HG03520 (cell line): ENCODE results near the gene CTSC.

ENCODE experiments used
- ATAC-seq: cut with Tn5 transposase; IDR thresholded peaks from one replicate; pipeline ENCODE4 v1.9.1; 2021; ENCODE audit warnings: mild to moderate bottlenecking, moderate library complexity; ENCODE audit not compliant: unreplicated experiment

The CTSC gene

GRCh38 chr11:88320149-88320559, 17.4 kb downstream of the CTSC start:
- ATAC-seq = no peak

GRCh38 chr11:88318017-88318416, 19.5 kb downstream of the CTSC start:
- no peak for ATAC-seq

- no peak for ATAC-seq
Observed at GRCh38 chr11:88317536-88317935, 20.0 kb downstream of the CTSC start.

- ATAC-seq = no peak
Observed at GRCh38 chr11:88315981-88316441, 21.5 kb downstream of the CTSC start.

GRCh38 chr11:88315015-88315414, 22.5 kb downstream of the CTSC start:
- ATAC-seq = no peak

- ATAC-seq = no peak
Observed at GRCh38 chr11:88313441-88313840, 24.1 kb downstream of the CTSC start.

- ATAC-seq = no peak
Observed at GRCh38 chr11:88312628-88313027, 24.9 kb downstream of the CTSC start.

- no peak for ATAC-seq
Observed at GRCh38 chr11:88310246-88310645, 27.3 kb downstream of the CTSC start.

- ATAC-seq = no peak
Observed at GRCh38 chr11:88308576-88308975, 29.0 kb downstream of the CTSC start.

- ATAC-seq = peak; percentile 60
Observed at GRCh38 chr11:88307749-88308425, 29.6 kb downstream of the CTSC start.

- no peak for ATAC-seq
Observed at GRCh38 chr11:88306785-88307184, 30.8 kb downstream of the CTSC start.

GRCh38 chr11:88305430-88305829, 32.1 kb downstream of the CTSC start:
- ATAC-seq = no peak

- no peak for ATAC-seq
Observed at GRCh38 chr11:88304352-88304751, 33.2 kb downstream of the CTSC start.

GRCh38 chr11:88303037-88303436, 34.5 kb downstream of the CTSC start:
- ATAC-seq = no peak

GRCh38 chr11:88301488-88302140, 35.9 kb downstream of the CTSC start:
- ATAC-seq = peak; percentile 60

GRCh38 chr11:88300888-88301487, 36.5 kb downstream of the CTSC start:
- ATAC-seq = peak; percentile 76

GRCh38 chr11:88297863-88298262, 39.7 kb downstream of the CTSC start:
- no peak for ATAC-seq

- ATAC-seq = no peak
Observed at GRCh38 chr11:88297421-88297820, 40.1 kb downstream of the CTSC start.

GRCh38 chr11:88295028-88295427, 42.5 kb downstream of the CTSC start:
- ATAC-seq = no peak

- ATAC-seq = no peak
Observed at GRCh38 chr11:88293931-88294330, 43.6 kb downstream of the CTSC start.

GRCh38 chr11:88292171-88292843, 45.2 kb downstream of the CTSC start:
- no peak for ATAC-seq

GRCh38 chr11:88288560-88288959, 49.0 kb downstream of the CTSC start:
- no peak for ATAC-seq
